ENCODE measurements around the gene STAP2. TPM values are rescaled to one million over a fixed set of nuclear protein-coding genes. Genes with fewer than 3 reads are reported as not detected.

STAP2 gene
- total and polyA plus RNA-seq, 9 of the 15 experiments (the other 6 are each of a cell fraction or from before 2014, with no cell fraction given): 1.2 to 9.8 (median 4.5) TPM

DNA sequence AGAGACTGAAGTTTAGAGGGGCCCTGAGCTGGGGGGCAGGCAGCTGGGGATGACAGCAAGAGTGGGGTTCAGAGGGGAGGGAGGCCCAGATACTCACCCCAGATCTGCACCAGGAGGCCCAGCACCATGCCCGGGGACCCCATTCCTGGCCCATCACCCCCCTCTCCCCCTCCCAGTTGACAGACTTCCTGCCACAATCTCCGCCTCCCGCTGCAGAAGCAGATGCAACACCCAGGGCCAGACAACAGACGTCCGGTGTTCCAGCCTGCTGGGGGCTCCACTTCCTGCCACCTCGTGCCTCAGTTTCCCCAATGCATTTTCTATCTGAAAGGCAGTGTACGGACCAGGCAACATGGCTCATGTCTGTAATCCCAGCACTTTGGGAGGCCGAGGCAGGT is 36.4 kb downstream of the STAP2 start, which contains the start of gene TMIGD2:
Gene TMIGD2, minus strand, starts transcription at position 147 of the 398 bp plus-strand sequence. Its CDS starts 4 bp downstream, at position 143.
- intact Hi-C loops (cut with micrococcal nuclease): no loop called here
- no peak within 1 kb of the TSS for H3K27ac ChIP-seq (ENCODE audit: extremely low read depth, low read depth, low read length)
- peaks cover 7 to 28% of the 10 kb centered on the region in 2 experiments; a peak in 4 of 5 replicates for H3K4me1 ChIP-seq (replicated peaks in 1 of 2; ENCODE audit: control insufficient read depth in 2 of 2, insufficient read depth in 2 of 2, low read length in 2 of 2)
- DNase-seq (ENCODE audit: extremely low read depth in 1 of 4, low spot score in 3 of 4) (no peak), FAIRE-seq (no peak), ATAC-seq (no peak)
- no peak within 1 kb of the TSS for H3K4me3 ChIP-seq
- peaks cover 0 to 5% of the 10 kb centered on the region in 2 experiments; a peak in 1 of 5 replicates for H3K27me3 ChIP-seq (ENCODE audit: control insufficient read depth in 2 of 2, insufficient read depth in 2 of 2, low read length in 2 of 2)
- H4K20me1 ChIP-seq (replicated peaks; ENCODE audit: control insufficient read depth, insufficient read depth, low read length): no peaks in the 10 kb centered on the region
- POLR2A ChIA-PET: interaction anchor here (0.8 to 1.7 kb wide), 3 partner anchors 9 to 15 kb away, joined by 3 to 4 read pairs (median 3); no protein-coding TSS in a partner anchor
- H2AFZ ChIP-seq (ENCODE audit: low read depth, low read length): peak within 1 kb of the TSS; percentile 37
- CTCF ChIA-PET (ENCODE audit: low intra/inter-chr PET ratio): no interaction called here
- no peaks in the 10 kb centered on the region for H3K9me1 ChIP-seq (ENCODE audit: control insufficient read depth, insufficient read depth, low read length)
- H3K9ac ChIP-seq (ENCODE audit: insufficient read depth in 1 of 2, low read depth in 2 of 2, low read length in 2 of 2): no peak within 1 kb of the TSS; a peak in 1 of 4 replicates
- WGBS (ENCODE audit: insufficient coverage, low coverage, missing lambda C conversion rate): 32% methylated on average over 5 of the region's 8 CpGs
- no TSS peak for BruUV-seq (replicated peaks)
- peak; percentile 24; the same call in 1 of the 2 replicates for TF ChIP-seq BCOR (IDR thresholded peaks at IDR 0.05)
- TF ChIP-seq, protein P1, sequence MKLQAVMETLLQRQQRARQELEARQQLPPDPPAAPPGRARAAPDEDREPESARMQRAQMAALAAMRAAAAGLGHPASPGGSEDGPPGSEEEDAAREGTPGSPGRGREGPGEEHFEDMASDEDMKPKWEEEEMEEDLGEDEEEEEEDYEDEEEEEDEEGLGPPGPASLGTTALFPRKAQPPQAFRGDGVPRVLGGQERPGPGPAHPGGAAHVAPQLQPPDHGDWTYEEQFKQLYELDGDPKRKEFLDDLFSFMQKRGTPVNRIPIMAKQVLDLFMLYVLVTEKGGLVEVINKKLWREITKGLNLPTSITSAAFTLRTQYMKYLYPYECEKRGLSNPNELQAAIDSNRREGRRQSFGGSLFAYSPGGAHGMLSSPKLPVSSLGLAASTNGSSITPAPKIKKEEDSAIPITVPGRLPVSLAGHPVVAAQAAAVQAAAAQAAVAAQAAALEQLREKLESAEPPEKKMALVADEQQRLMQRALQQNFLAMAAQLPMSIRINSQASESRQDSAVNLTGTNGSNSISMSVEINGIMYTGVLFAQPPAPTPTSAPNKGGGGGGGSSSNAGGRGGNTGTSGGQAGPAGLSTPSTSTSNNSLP (IDR thresholded peaks at IDR 0.05; ENCODE audit: borderline replicate concordance, low read depth, low read length): no peak
- in situ Hi-C loops (cut with MboI): no loop called here
- H3K36me3 ChIP-seq (ENCODE audit: control insufficient read depth, insufficient read depth, low read length): no peaks in the 10 kb centered on the region
- no peak within 1 kb of the TSS for H3K4me2 ChIP-seq (ENCODE audit: insufficient read depth, low read length)
- H3K9me3 ChIP-seq (replicated peaks; ENCODE audit: control insufficient read depth, insufficient read depth, low read depth, low read length): no peaks in the 10 kb centered on the region
- no peaks in the 10 kb centered on the region for H3K79me2 ChIP-seq (ENCODE audit: control insufficient read depth, insufficient read depth, low read length)
